Measurements from ENCODE around the gene NLRP3. TPM values are rescaled to one million over a fixed set of nuclear protein-coding genes. Genes with fewer than 3 reads are reported as not detected.

The NLRP3 gene
- total and polyA plus RNA-seq, 9 of the 15 experiments (the other 6 are each of a cell fraction or from before 2014, with no cell fraction given) = not detected

DNA sequence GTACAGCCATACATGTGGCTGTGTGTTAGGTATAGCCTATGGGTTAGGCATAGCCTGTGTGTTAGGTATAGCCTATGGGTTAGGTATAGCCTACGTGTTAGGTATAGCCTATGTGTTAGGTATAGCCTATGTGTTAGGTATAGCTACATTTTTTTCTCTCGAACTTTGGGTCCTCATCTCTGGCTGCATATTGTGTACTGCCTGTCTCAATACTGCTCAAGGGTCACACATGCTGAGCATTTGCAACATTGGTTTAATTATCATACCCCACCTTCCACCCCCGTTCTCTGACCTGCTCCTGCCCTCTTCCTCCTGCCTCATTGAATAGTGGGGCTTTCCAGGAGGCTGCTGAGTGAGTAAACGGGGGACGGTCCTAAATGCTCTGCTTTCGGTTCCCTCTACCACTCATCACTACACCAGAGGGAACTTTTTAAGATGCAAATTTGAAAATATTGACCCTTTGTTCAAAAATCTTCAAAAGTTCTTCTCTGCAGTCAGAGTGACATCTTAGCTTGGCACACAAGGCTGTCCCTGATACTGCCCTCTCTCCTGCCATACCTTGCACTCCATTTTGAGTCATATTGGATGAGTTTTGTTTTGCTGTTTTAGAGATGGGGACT, 24.1 kb downstream of the NLRP3 start:
- DNase-seq (ENCODE audit: extremely low read depth in 1 of 4, low spot score in 3 of 4) = no peak
- CTCF ChIA-PET (ENCODE audit: low intra/inter-chr PET ratio) = no interaction called here
- intact Hi-C loops (cut with micrococcal nuclease) = no loop called here

DNA sequence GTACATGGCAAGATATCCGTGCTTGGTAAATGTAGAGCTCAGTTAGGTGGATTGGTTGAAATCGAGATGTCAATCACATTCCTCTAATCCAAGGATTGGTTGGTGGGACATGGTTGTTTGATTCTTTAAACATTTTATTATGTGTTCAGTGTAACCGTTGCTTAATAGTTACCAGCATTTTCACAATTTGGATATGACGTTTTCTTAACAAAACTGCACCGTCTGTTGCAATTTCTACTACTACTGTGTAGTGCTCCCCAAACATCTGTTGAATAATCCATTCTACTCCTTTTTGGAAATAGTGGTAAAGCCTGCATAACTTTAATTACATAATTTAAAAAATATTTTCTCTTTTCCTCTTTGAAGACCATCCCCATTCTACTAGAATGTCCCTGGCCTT, 25.6 kb downstream of the NLRP3 start:
- no peaks in the 10 kb centered on the region for H3K4me1 ChIP-seq (replicated peaks in 1 of 2; ENCODE audit: control insufficient read depth in 2 of 2, insufficient read depth in 2 of 2, low read length in 2 of 2)
- no peak for FAIRE-seq
- no peak overlapping the region for H3K4me3 ChIP-seq
- H3K27ac ChIP-seq (ENCODE audit: extremely low read depth, low read depth, low read length) = no peak overlapping the region
- H3K27me3 ChIP-seq (ENCODE audit: control insufficient read depth in 2 of 2, insufficient read depth in 2 of 2, low read length in 2 of 2) = peaks cover 13 to 26% of the 10 kb centered on the region in 2 experiments
- TF ChIP-seq ZNF431 (CRISPR knock-in tag; IDR thresholded peaks at IDR 0.05) (no peak), TSC22D4 (tag; IDR thresholded peaks at IDR 0.05) (no peak), NFYB (IDR thresholded peaks at IDR 0.05; ENCODE audit: extremely low read depth, insufficient read length) (no peak), ZNF764 (CRISPR knock-in tag; IDR thresholded peaks at IDR 0.05; ENCODE audit: low read depth) (no peak)
- TF ChIP-seq, protein P1, sequence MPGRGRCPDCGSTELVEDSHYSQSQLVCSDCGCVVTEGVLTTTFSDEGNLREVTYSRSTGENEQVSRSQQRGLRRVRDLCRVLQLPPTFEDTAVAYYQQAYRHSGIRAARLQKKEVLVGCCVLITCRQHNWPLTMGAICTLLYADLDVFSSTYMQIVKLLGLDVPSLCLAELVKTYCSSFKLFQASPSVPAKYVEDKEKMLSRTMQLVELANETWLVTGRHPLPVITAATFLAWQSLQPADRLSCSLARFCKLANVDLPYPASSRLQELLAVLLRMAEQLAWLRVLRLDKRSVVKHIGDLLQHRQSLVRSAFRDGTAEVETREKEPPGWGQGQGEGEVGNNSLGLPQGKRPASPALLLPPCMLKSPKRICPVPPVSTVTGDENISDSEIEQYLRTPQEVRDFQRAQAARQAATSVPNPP (IDR thresholded peaks at IDR 0.05; ENCODE audit: borderline replicate concordance, insufficient read depth, insufficient read length) = no peak
- TF ChIP-seq, protein P2, sequence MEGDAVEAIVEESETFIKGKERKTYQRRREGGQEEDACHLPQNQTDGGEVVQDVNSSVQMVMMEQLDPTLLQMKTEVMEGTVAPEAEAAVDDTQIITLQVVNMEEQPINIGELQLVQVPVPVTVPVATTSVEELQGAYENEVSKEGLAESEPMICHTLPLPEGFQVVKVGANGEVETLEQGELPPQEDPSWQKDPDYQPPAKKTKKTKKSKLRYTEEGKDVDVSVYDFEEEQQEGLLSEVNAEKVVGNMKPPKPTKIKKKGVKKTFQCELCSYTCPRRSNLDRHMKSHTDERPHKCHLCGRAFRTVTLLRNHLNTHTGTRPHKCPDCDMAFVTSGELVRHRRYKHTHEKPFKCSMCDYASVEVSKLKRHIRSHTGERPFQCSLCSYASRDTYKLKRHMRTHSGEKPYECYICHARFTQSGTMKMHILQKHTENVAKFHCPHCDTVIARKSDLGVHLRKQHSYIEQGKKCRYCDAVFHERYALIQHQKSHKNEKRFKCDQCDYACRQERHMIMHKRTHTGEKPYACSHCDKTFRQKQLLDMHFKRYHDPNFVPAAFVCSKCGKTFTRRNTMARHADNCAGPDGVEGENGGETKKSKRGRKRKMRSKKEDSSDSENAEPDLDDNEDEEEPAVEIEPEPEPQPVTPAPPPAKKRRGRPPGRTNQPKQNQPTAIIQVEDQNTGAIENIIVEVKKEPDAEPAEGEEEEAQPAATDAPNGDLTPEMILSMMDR (IDR thresholded peaks at IDR 0.05 in 2 of 3, conservative IDR thresholded peaks at IDR 0.05 in 1 of 3; ENCODE audit: insufficient read depth in 2 of 3, low read depth in 1 of 3, low read length in 3 of 3) = no peak
- in situ Hi-C loops (cut with MboI) = no loop called here
- no peaks in the 10 kb centered on the region for H4K20me1 ChIP-seq (replicated peaks; ENCODE audit: control insufficient read depth, insufficient read depth, low read length)
- intact Hi-C loops (cut with micrococcal nuclease) = no loop called here
- ATAC-seq = no peak
- no peaks in the 10 kb centered on the region for H3K36me3 ChIP-seq (ENCODE audit: control insufficient read depth, insufficient read depth, low read length)
- H3K79me2 ChIP-seq (ENCODE audit: control insufficient read depth, insufficient read depth, low read length) = no peaks in the 10 kb centered on the region
- BruUV-seq (replicated peaks) = no TSS peak
- no peak overlapping the region for H2AFZ ChIP-seq (ENCODE audit: low read depth, low read length)
- H3K9ac ChIP-seq (ENCODE audit: insufficient read depth in 1 of 2, low read depth in 2 of 2, low read length in 2 of 2) = no peak overlapping the region
- no peak for DNase-seq (ENCODE audit: extremely low read depth in 1 of 4, low spot score in 3 of 4)
- 1% methylated on average over 5 of the region's 5 CpGs for WGBS (ENCODE audit: insufficient coverage, low coverage, missing lambda C conversion rate)
- no peaks in the 10 kb centered on the region for H3K9me1 ChIP-seq (ENCODE audit: control insufficient read depth, insufficient read depth, low read length)
- no peaks in the 10 kb centered on the region for H3K9me3 ChIP-seq (replicated peaks; ENCODE audit: control insufficient read depth, insufficient read depth, low read depth, low read length)
- CTCF ChIA-PET (ENCODE audit: low intra/inter-chr PET ratio) = no interaction called here
- POLR2A ChIA-PET = interaction anchor here (1.1 kb wide), 1 partner anchor 11 kb away, joined by 3 read pairs; no protein-coding TSS in a partner anchor
- H3K4me2 ChIP-seq (ENCODE audit: insufficient read depth, low read length) = no peak overlapping the region

More for the DNA sequence above, 24.1 kb downstream of the NLRP3 start:
- no peak overlapping the region for H3K4me3 ChIP-seq
- FAIRE-seq (no peak), ATAC-seq (no peak)
- in situ Hi-C loops (cut with MboI) = no loop called here
- no peak overlapping the region for H3K9ac ChIP-seq (ENCODE audit: insufficient read depth in 1 of 2, low read depth in 2 of 2, low read length in 2 of 2)
- H3K9me1 ChIP-seq (ENCODE audit: control insufficient read depth, insufficient read depth, low read length) = no peaks in the 10 kb centered on the region
- BruUV-seq (replicated peaks) = no TSS peak
- H3K9me3 ChIP-seq (replicated peaks; ENCODE audit: control insufficient read depth, insufficient read depth, low read depth, low read length) = no peaks in the 10 kb centered on the region
- no peaks in the 10 kb centered on the region for H3K4me1 ChIP-seq (replicated peaks in 1 of 2; ENCODE audit: control insufficient read depth in 2 of 2, insufficient read depth in 2 of 2, low read length in 2 of 2)
- H4K20me1 ChIP-seq (replicated peaks; ENCODE audit: control insufficient read depth, insufficient read depth, low read length) = no peaks in the 10 kb centered on the region
- H3K27ac ChIP-seq (ENCODE audit: extremely low read depth, low read depth, low read length) = no peak overlapping the region
- H2AFZ ChIP-seq (ENCODE audit: low read depth, low read length) = no peak overlapping the region
- WGBS (ENCODE audit: insufficient coverage, low coverage, missing lambda C conversion rate) = 3% methylated on average over 6 of the region's 6 CpGs
- H3K36me3 ChIP-seq (ENCODE audit: control insufficient read depth, insufficient read depth, low read length) = no peaks in the 10 kb centered on the region
- H3K4me2 ChIP-seq (ENCODE audit: insufficient read depth, low read length) = no peak overlapping the region
- POLR2A ChIA-PET = interaction anchor here (0.8 kb wide), 1 partner anchor 187 kb away, joined by 3 read pairs; no protein-coding TSS in a partner anchor
- peaks cover 19 to 33% of the 10 kb centered on the region in 2 experiments for H3K27me3 ChIP-seq (ENCODE audit: control insufficient read depth in 2 of 2, insufficient read depth in 2 of 2, low read length in 2 of 2)
- H3K79me2 ChIP-seq (ENCODE audit: control insufficient read depth, insufficient read depth, low read length) = no peaks in the 10 kb centered on the region
- TF ChIP-seq BRD9 (IDR thresholded peaks at IDR 0.05; ENCODE audit: low read depth, partially characterized antibody) (no peak), GABPB2 (CRISPR knock-in tag; conservative IDR thresholded peaks at IDR 0.05) (no peak), KDM4B (IDR thresholded peaks at IDR 0.05; ENCODE audit: borderline replicate concordance in 2 of 2, low read depth in 1 of 2) (no peak), EHMT2 (IDR thresholded peaks at IDR 0.05) (no peak), ASH1L (IDR thresholded peaks at IDR 0.05; ENCODE audit: borderline replicate concordance, low read depth, partially characterized antibody) (no peak), ZNF41 (CRISPR knock-in tag; conservative IDR thresholded peaks at IDR 0.05) (no peak), ZNF143 (CRISPR knock-in tag; IDR thresholded peaks at IDR 0.05) (no peak), FOXJ3 (CRISPR knock-in tag; IDR thresholded peaks at IDR 0.05) (no peak)

All from K562 (cell line).